Activated naive CD4-positive, alpha-beta T cell treated with anti-CD3 and anti-CD28 coated beads for 36 hours (primary cell): ENCODE data around the gene NAV2. TPM values are rescaled to one million over a fixed set of nuclear protein-coding genes. Genes with fewer than 3 reads are reported as not detected.
A peak's percentile ranks its signal among the peaks of the same experiment; 100 is the strongest.
"Not testable (repeated sequence)": the region's sequence is repeated elsewhere in the genome, so short reads cannot be mapped to it uniquely, and the experiment has no call there.

Experiments
- CTCF ChIA-PET: fragments of 350-600 bp; sonication (Branson Sonifier 250); formaldehyde crosslinking; loops from one replicate; lab custom pipeline; 2021; ENCODE audit warnings: antibody characterized with exemption; lab: Charles Lee
- DNase-seq: peaks from one replicate; pipeline ENCODE4 v3.0.0-alpha.2; 2020
- H3K27ac Mint-ChIP-seq: one replicate; pipeline ENCODE4 v1.8.0; 2021; ENCODE audit warnings: mild to moderate bottlenecking, mixed read lengths
- H3K27me3 Mint-ChIP-seq: one replicate; pipeline ENCODE4 v1.8.0; 2021; ENCODE audit warnings: low read depth, mixed read lengths
- H3K36me3 Mint-ChIP-seq: one replicate; pipeline ENCODE4 v1.8.0; 2021; ENCODE audit warnings: low read depth, mixed read lengths
- H3K4me1 Mint-ChIP-seq: one replicate; pipeline ENCODE4 v1.8.0; 2021; ENCODE audit warnings: low read depth, mixed read lengths
- H3K4me3 Mint-ChIP-seq: one replicate; pipeline ENCODE4 v1.8.0; 2021; ENCODE audit warnings: mild to moderate bottlenecking, moderate library complexity, mixed read lengths
- H3K9me3 Mint-ChIP-seq: one replicate; pipeline ENCODE4 v1.8.0; 2021; ENCODE audit warnings: mixed read lengths
- intact Hi-C: fragments of 100-400 bp; cut with micrococcal nuclease; formaldehyde crosslinking; loops from one replicate; pipeline ENCODE4 v1.15.1; 2023
- total RNA-seq, 2 experiments: library from RNA; stranded (reverse); gene quantifications; one replicate each; pipeline ENCODE4 v1.2.3, GENCODE V29; 2021

The NAV2 gene
- total RNA-seq, 2 experiments from 2014 or later: 0.20 to 0.41 TPM

- intact Hi-C loops: loop anchor here (5.0 kb wide), 1 partner anchor 382 kb away; no protein-coding TSS in a partner anchor
- Mint-ChIP-seq H3K36me3 (no peaks in the 10 kb centered on the region), H3K4me1 (peaks cover 5% of the 10 kb centered on the region), H3K27me3 (peaks cover 2% of the 10 kb centered on the region), H3K4me3 (no peak overlapping the region), H3K9me3 (no peaks in the 10 kb centered on the region), H3K27ac (no peak overlapping the region)
- CTCF ChIA-PET: no interaction called here
- DNase-seq: no peak
Observed at GRCh38 chr11:19954899-19955298, 242.3 kb downstream of the NAV2 start.

GRCh38 chr11:19955660-19956059 lies 243.0 kb downstream of the NAV2 start:
- Mint-ChIP-seq H3K27me3 (peaks cover 2% of the 10 kb centered on the region), H3K4me3 (no peak overlapping the region), H3K27ac (no peak overlapping the region), H3K36me3 (no peaks in the 10 kb centered on the region), H3K9me3 (no peaks in the 10 kb centered on the region), H3K4me1 (peaks cover 5% of the 10 kb centered on the region)
- CTCF ChIA-PET: no interaction called here
- no peak for DNase-seq
- intact Hi-C loops: no loop called here

GRCh38 chr11:19956228-19956627 lies 243.6 kb downstream of the NAV2 start:
- no peaks in the 10 kb centered on the region for H3K36me3 Mint-ChIP-seq
- no peak for DNase-seq
- peaks cover 2% of the 10 kb centered on the region for H3K27me3 Mint-ChIP-seq
- no peak overlapping the region for H3K27ac Mint-ChIP-seq
- intact Hi-C loops: no loop called here
- H3K9me3 Mint-ChIP-seq: no peaks in the 10 kb centered on the region
- no peak overlapping the region for H3K4me3 Mint-ChIP-seq
- CTCF ChIA-PET: no interaction called here
- H3K4me1 Mint-ChIP-seq: peaks cover 5% of the 10 kb centered on the region

- Mint-ChIP-seq H3K27me3 (peaks cover 2% of the 10 kb centered on the region), H3K36me3 (no peaks in the 10 kb centered on the region), H3K9me3 (no peaks in the 10 kb centered on the region), H3K27ac (no peak overlapping the region), H3K4me3 (no peak overlapping the region), H3K4me1 (no peaks in the 10 kb centered on the region)
- CTCF ChIA-PET: interaction anchor here (0.6 kb wide), 1 partner anchor 636 kb away, joined by 3 read pairs; no protein-coding TSS in a partner anchor
- intact Hi-C loops: no loop called here
- no peak for DNase-seq
Observed at GRCh38 chr11:19957294-19957943, 244.8 kb downstream of the NAV2 start.

GRCh38 chr11:19958204-19958603 lies 245.6 kb downstream of the NAV2 start:
- Mint-ChIP-seq H3K27ac (no peak overlapping the region), H3K4me3 (no peak overlapping the region), H3K36me3 (no peaks in the 10 kb centered on the region), H3K9me3 (no peaks in the 10 kb centered on the region), H3K27me3 (peaks cover 2% of the 10 kb centered on the region), H3K4me1 (peaks cover 2% of the 10 kb centered on the region)
- no peak for DNase-seq
- CTCF ChIA-PET: interaction anchor here (0.6 kb wide), 1 partner anchor 14 kb away, joined by 3 read pairs; no protein-coding TSS in a partner anchor
- intact Hi-C loops: no loop called here

GRCh38 chr11:19959210-19959609 lies 246.6 kb downstream of the NAV2 start:
- H3K9me3 Mint-ChIP-seq: no peaks in the 10 kb centered on the region
- no peak overlapping the region for H3K27ac Mint-ChIP-seq
- peaks cover 8% of the 10 kb centered on the region for H3K4me1 Mint-ChIP-seq
- H3K4me3 Mint-ChIP-seq: no peak overlapping the region
- intact Hi-C loops: no loop called here
- no peak for DNase-seq
- H3K36me3 Mint-ChIP-seq: no peaks in the 10 kb centered on the region
- H3K27me3 Mint-ChIP-seq: no peaks in the 10 kb centered on the region
- CTCF ChIA-PET: interaction anchor here (0.5 to 1.0 kb wide), 2 partner anchors 9 to 395 kb away, joined by 3 to 4 read pairs; no protein-coding TSS in a partner anchor

- H3K4me3 Mint-ChIP-seq: no peak overlapping the region
- H3K27me3 Mint-ChIP-seq: peaks cover 2% of the 10 kb centered on the region
- H3K9me3 Mint-ChIP-seq: no peaks in the 10 kb centered on the region
- no peaks in the 10 kb centered on the region for H3K36me3 Mint-ChIP-seq
- peaks cover 8% of the 10 kb centered on the region for H3K4me1 Mint-ChIP-seq
- no peak overlapping the region for H3K27ac Mint-ChIP-seq
- CTCF ChIA-PET: interaction anchor here (0.5 to 1.0 kb wide), 2 partner anchors 10 to 395 kb away, joined by 3 to 4 read pairs; no protein-coding TSS in a partner anchor
- DNase-seq: no peak
- intact Hi-C loops: no loop called here
Observed at GRCh38 chr11:19959648-19960059, 247.0 kb downstream of the NAV2 start.

GRCh38 chr11:19960410-19960809 lies 247.8 kb downstream of the NAV2 start:
- H3K36me3 Mint-ChIP-seq, intact Hi-C loops, H3K4me1 Mint-ChIP-seq, H3K27me3 Mint-ChIP-seq, H3K27ac Mint-ChIP-seq, H3K9me3 Mint-ChIP-seq, DNase-seq, H3K4me3 Mint-ChIP-seq: not testable (repeated sequence)
- CTCF ChIA-PET: interaction anchor here (1.0 kb wide), 1 partner anchor 10 kb away, joined by 3 read pairs; no protein-coding TSS in a partner anchor

- H3K9me3 Mint-ChIP-seq: no peaks in the 10 kb centered on the region
- peaks cover 10% of the 10 kb centered on the region for H3K27me3 Mint-ChIP-seq
- intact Hi-C loops: no loop called here
- H3K36me3 Mint-ChIP-seq: no peaks in the 10 kb centered on the region
- no peak for DNase-seq
- no peak overlapping the region for H3K4me3 Mint-ChIP-seq
- CTCF ChIA-PET: no interaction called here
- H3K27ac Mint-ChIP-seq: no peak overlapping the region
- peaks cover 8% of the 10 kb centered on the region for H3K4me1 Mint-ChIP-seq
Observed at GRCh38 chr11:19961225-19961624, 248.6 kb downstream of the NAV2 start.

- no peak overlapping the region for H3K27ac Mint-ChIP-seq
- no peak for DNase-seq
- H3K27me3 Mint-ChIP-seq: peaks cover 10% of the 10 kb centered on the region
- intact Hi-C loops: no loop called here
- no peak overlapping the region for H3K4me3 Mint-ChIP-seq
- H3K4me1 Mint-ChIP-seq: peaks cover 8% of the 10 kb centered on the region
- H3K9me3 Mint-ChIP-seq: no peaks in the 10 kb centered on the region
- CTCF ChIA-PET: interaction anchor here (1.0 to 1.2 kb wide), 2 partner anchors 8 to 25 kb away, joined by 3 read pairs; no protein-coding TSS in a partner anchor
- no peaks in the 10 kb centered on the region for H3K36me3 Mint-ChIP-seq
Observed at GRCh38 chr11:19962053-19962800, 249.6 kb downstream of the NAV2 start.

GRCh38 chr11:19962801-19963175 lies 250.2 kb downstream of the NAV2 start:
- H3K36me3 Mint-ChIP-seq: no peaks in the 10 kb centered on the region
- CTCF ChIA-PET: interaction anchor here (1.0 to 1.2 kb wide), 3 partner anchors 9 to 25 kb away, joined by 3 read pairs; no protein-coding TSS in a partner anchor
- no peak overlapping the region for H3K27ac Mint-ChIP-seq
- no peaks in the 10 kb centered on the region for H3K9me3 Mint-ChIP-seq
- H3K27me3 Mint-ChIP-seq: peaks cover 12% of the 10 kb centered on the region
- DNase-seq: no peak
- intact Hi-C loops: no loop called here
- H3K4me1 Mint-ChIP-seq: peaks cover 8% of the 10 kb centered on the region
- no peak overlapping the region for H3K4me3 Mint-ChIP-seq

GRCh38 chr11:19963697-19964387 lies 251.2 kb downstream of the NAV2 start:
- H3K4me3 Mint-ChIP-seq: no peak overlapping the region
- CTCF ChIA-PET: interaction anchor here (0.7 to 1.3 kb wide), 3 partner anchors 23 to 169 kb away, joined by 3 to 8 read pairs (median 3); no protein-coding TSS in a partner anchor
- intact Hi-C loops: no loop called here

More at GRCh38 chr11:19963697-19964387, 251.2 kb downstream of the NAV2 start:
- no peaks in the 10 kb centered on the region for H3K9me3 Mint-ChIP-seq
- H3K27ac Mint-ChIP-seq: no peak overlapping the region
- H3K27me3 Mint-ChIP-seq: peaks cover 14% of the 10 kb centered on the region
- H3K36me3 Mint-ChIP-seq: no peaks in the 10 kb centered on the region
- H3K4me1 Mint-ChIP-seq: peaks cover 8% of the 10 kb centered on the region
- DNase-seq: peak; percentile 36
